ENCODE data around the gene CCDC120. TPM values are rescaled to one million over a fixed set of nuclear protein-coding genes. Genes with fewer than 3 reads are reported as not detected.

CCDC120 gene
- total RNA-seq, 4 donors from 2014 or later = 11.7 to 40.3 (median 22.6) TPM

GRCh38 chrX:49106930-49107329 is 48.1 kb downstream of the CCDC120 start:
- Histone ChIP-seq H3K27me3 (no peaks in the 10 kb centered on the region), H3K4me1 (no peaks in the 10 kb centered on the region), H3K36me3 (peaks cover 0 to 17% (median 0%) of the 10 kb centered on the region in 3 donors), H3K27ac (no peak overlapping the region), H3K9me3 (no peaks in the 10 kb centered on the region), H3K4me3 (no peak overlapping the region)
- no peak for DNase-seq
- WGBS, 2 donors = 0 to 27% methylated on average over 2 to 6 of the region's 7 CpGs
- intact Hi-C loops (cut with DNase I) = no loop called here
- TF ChIP-seq POLR2A (IDR thresholded peaks at IDR 0.05) = no peak
- TF ChIP-seq CTCF (IDR thresholded peaks at IDR 0.05) = peak in 5 of 6 experiments; percentile 19 to 55 (median 38)

GRCh38 chrX:49108641-49109040 is 49.8 kb downstream of the CCDC120 start:
- TF ChIP-seq CTCF (IDR thresholded peaks at IDR 0.05) (no peak), POLR2A (IDR thresholded peaks at IDR 0.05) (no peak)
- Histone ChIP-seq H3K4me1 (no peaks in the 10 kb centered on the region), H3K27me3 (no peaks in the 10 kb centered on the region), H3K4me3 (no peak overlapping the region), H3K27ac (no peak overlapping the region), H3K36me3 (peaks cover 0 to 34% (median 0%) of the 10 kb centered on the region in 3 donors), H3K9me3 (no peaks in the 10 kb centered on the region)
- WGBS, 2 donors = 73 to 82% methylated on average over 2 of the region's 2 CpGs
- no peak for DNase-seq
- intact Hi-C loops (cut with DNase I) = no loop called here

GRCh38 chrX:49110417-49110816 is 51.6 kb downstream of the CCDC120 start:
- intact Hi-C loops (cut with DNase I) = no loop called here
- WGBS, 2 donors = 77 to 87% methylated on average over 3 of the region's 3 CpGs
- DNase-seq = no peak
- H3K27me3 ChIP-seq = no peaks in the 10 kb centered on the region
- no peaks in the 10 kb centered on the region for H3K9me3 ChIP-seq
- H3K4me1 ChIP-seq = no peaks in the 10 kb centered on the region
- H3K4me3 ChIP-seq = no peak overlapping the region
- H3K27ac ChIP-seq = no peak overlapping the region
- no peak for TF ChIP-seq CTCF (IDR thresholded peaks at IDR 0.05)
- no peak for TF ChIP-seq POLR2A (IDR thresholded peaks at IDR 0.05)
- H3K36me3 ChIP-seq = peaks cover 0 to 51% (median 0%) of the 10 kb centered on the region in 3 donors

- Histone ChIP-seq H3K4me1 (no peaks in the 10 kb centered on the region), H3K4me3 (no peak overlapping the region), H3K9me3 (no peaks in the 10 kb centered on the region), H3K27ac (no peak overlapping the region), H3K27me3 (no peaks in the 10 kb centered on the region), H3K36me3 (peaks cover 0 to 65% (median 0%) of the 10 kb centered on the region in 3 donors)
- WGBS, 2 donors = no CpG with 5 or more reads among the region's 3 CpGs
- TF ChIP-seq CTCF (IDR thresholded peaks at IDR 0.05) (no peak), POLR2A (IDR thresholded peaks at IDR 0.05) (no peak)
- DNase-seq = no peak
- intact Hi-C loops (cut with DNase I) = no loop called here
Measured at GRCh38 chrX:49111791-49112190, 53.0 kb downstream of the CCDC120 start.

GRCh38 chrX:49116076-49116475 is 57.3 kb downstream of the CCDC120 start:
- H3K4me1 ChIP-seq = no peaks in the 10 kb centered on the region
- intact Hi-C loops (cut with DNase I) = no loop called here
- TF ChIP-seq POLR2A (IDR thresholded peaks at IDR 0.05) = no peak
- no peak for TF ChIP-seq CTCF (IDR thresholded peaks at IDR 0.05)
- WGBS, 2 donors = 81 to 100% methylated on average over 3 to 8 of the region's 8 CpGs
- DNase-seq = no peak
- H3K27me3 ChIP-seq = no peaks in the 10 kb centered on the region
- no peaks in the 10 kb centered on the region for H3K9me3 ChIP-seq
- H3K27ac ChIP-seq = no peak overlapping the region
- H3K4me3 ChIP-seq = no peak overlapping the region
- peaks cover 0 to 95% (median 5%) of the 10 kb centered on the region in 3 donors for H3K36me3 ChIP-seq
